ENCODE results near the gene PPA2.

PPA2 gene

DNA sequence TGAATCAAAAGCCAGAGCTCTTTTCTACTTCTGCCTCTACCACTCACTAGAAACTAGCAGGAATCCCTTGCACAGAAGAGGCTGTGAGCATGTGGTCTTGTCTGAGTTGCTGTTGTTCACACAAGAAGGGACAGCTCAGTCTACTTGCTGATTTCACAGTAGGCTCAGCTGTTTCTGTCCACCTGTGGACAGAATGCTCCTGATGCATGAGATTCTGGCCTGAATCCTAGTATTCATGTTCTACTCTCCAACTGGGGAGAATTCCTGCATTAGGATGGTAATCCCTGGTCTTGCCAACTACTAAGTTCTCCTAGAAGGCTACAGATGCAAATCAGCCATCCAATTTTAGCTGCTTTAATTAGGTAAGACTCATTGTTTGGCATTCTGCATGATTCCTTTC, 112.8 kb downstream of the PPA2 start:
- H3K27ac ChIP-seq (replicated peaks): no peak overlapping the region
- TF ChIP-seq REST (IDR thresholded peaks at IDR 0.05; ENCODE audit: insufficient replicate concordance, low read depth) (no peak), GABPA (IDR thresholded peaks at IDR 0.05; ENCODE audit: low read depth) (no peak), SPI1 (IDR thresholded peaks at IDR 0.05; ENCODE audit: borderline replicate concordance, low read depth) (no peak), POLR2AphosphoS5 (IDR thresholded peaks at IDR 0.05; ENCODE audit: low read depth) (no peak), CTCF (IDR thresholded peaks at IDR 0.05; ENCODE audit: insufficient read depth, low read length) (no peak)
- DNase-seq (ENCODE audit: low read depth in 1 of 2, low spot score in 1 of 2): no peak
- no peaks in the 10 kb centered on the region for H3K27me3 ChIP-seq (ENCODE audit: insufficient read depth, poor library complexity, severe bottlenecking)
- no peak overlapping the region for H3K4me3 ChIP-seq (replicated peaks; ENCODE audit: insufficient read depth, low read length)

DNA sequence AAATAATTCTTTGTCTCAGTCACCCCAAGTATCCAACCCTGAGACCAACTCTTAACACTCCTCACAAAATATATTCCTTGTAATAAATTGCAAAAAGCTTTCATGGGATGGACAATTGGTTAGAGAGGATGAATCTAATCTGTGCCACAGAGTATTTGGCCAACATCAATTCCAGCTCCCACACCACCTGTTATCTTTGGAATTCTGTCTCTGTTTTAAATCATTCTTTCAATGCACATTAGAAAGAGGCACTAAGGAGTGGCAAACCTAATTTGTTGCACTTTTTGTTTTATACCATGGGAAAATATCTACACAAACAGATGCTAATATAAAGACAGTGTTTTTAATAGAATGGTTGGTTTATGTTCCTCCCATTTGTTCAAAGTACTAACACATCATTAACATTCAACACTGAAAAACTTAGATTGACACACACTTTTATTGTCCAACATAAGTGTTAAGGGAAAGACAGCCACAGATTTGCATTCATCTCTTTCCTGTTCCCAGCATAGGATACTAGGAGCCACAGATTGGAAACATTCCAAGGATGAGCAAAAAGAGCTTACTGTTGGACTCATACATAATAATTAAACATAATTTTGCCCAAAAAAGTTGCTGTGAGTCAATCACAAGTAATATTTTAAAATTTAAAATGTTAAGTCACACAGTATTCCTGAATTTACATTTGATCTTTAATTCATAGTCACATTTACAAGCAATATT, 116.4 kb downstream of the PPA2 start:
- Histone ChIP-seq H3K4me3 (replicated peaks; ENCODE audit: insufficient read depth, low read length) (no peak overlapping the region), H3K27me3 (ENCODE audit: insufficient read depth, poor library complexity, severe bottlenecking) (no peaks in the 10 kb centered on the region), H3K27ac (replicated peaks) (no peak overlapping the region)
- TF ChIP-seq CTCF (IDR thresholded peaks at IDR 0.05; ENCODE audit: insufficient read depth, low read length) (no peak), GABPA (IDR thresholded peaks at IDR 0.05; ENCODE audit: low read depth) (no peak), REST (IDR thresholded peaks at IDR 0.05; ENCODE audit: insufficient replicate concordance, low read depth) (no peak), SPI1 (IDR thresholded peaks at IDR 0.05; ENCODE audit: borderline replicate concordance, low read depth) (no peak), POLR2AphosphoS5 (IDR thresholded peaks at IDR 0.05; ENCODE audit: low read depth) (no peak)
- no peak for DNase-seq (ENCODE audit: low read depth in 1 of 2, low spot score in 1 of 2)

DNA sequence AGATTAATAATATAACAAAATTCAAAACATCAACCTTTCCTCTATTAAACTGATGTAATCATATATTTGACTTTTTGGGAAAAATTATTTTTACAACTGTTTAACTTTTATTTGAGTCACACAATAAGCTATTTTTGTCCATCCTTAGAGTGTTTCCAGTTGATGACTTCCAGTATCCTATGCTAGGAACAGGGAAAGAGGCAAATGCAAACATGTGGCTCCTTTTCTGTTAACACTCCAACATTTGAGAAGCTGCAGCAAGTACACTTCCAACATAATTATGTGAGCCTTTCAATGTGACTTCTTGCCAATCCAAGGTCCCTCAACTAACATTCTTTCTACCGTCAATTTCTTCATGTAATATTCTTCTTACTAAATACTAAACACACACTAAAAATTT, 117.7 kb downstream of the PPA2 start:
- Histone ChIP-seq H3K27ac (replicated peaks) (no peak overlapping the region), H3K4me3 (replicated peaks; ENCODE audit: insufficient read depth, low read length) (no peak overlapping the region), H3K27me3 (ENCODE audit: insufficient read depth, poor library complexity, severe bottlenecking) (no peaks in the 10 kb centered on the region)
- no peak for TF ChIP-seq CTCF (IDR thresholded peaks at IDR 0.05; ENCODE audit: insufficient read depth, low read length)
- TF ChIP-seq REST (IDR thresholded peaks at IDR 0.05; ENCODE audit: insufficient replicate concordance, low read depth): no peak
- no peak for TF ChIP-seq POLR2AphosphoS5 (IDR thresholded peaks at IDR 0.05; ENCODE audit: low read depth)
- no peak for TF ChIP-seq SPI1 (IDR thresholded peaks at IDR 0.05; ENCODE audit: borderline replicate concordance, low read depth)
- no peak for TF ChIP-seq GABPA (IDR thresholded peaks at IDR 0.05; ENCODE audit: low read depth)
- DNase-seq (ENCODE audit: low read depth in 1 of 2, low spot score in 1 of 2): no peak

Data from HL-60 (cell line).